Activated CD4-positive, alpha-beta T cell treated with anti-CD3 and anti-CD28 coated beads, Interleukin-2, Interleukin-6, amounts not matched to agents 100 ng/mL and 50 ng/mL, durations not matched to agents 16 hours and 8 hours (primary cell): ENCODE data around the gene AQP5.

Experiments
- DNase-seq: peaks from one replicate; pipeline ENCODE4 v3.0.0-alpha.2; 2020

Gene AQP5

DNA sequence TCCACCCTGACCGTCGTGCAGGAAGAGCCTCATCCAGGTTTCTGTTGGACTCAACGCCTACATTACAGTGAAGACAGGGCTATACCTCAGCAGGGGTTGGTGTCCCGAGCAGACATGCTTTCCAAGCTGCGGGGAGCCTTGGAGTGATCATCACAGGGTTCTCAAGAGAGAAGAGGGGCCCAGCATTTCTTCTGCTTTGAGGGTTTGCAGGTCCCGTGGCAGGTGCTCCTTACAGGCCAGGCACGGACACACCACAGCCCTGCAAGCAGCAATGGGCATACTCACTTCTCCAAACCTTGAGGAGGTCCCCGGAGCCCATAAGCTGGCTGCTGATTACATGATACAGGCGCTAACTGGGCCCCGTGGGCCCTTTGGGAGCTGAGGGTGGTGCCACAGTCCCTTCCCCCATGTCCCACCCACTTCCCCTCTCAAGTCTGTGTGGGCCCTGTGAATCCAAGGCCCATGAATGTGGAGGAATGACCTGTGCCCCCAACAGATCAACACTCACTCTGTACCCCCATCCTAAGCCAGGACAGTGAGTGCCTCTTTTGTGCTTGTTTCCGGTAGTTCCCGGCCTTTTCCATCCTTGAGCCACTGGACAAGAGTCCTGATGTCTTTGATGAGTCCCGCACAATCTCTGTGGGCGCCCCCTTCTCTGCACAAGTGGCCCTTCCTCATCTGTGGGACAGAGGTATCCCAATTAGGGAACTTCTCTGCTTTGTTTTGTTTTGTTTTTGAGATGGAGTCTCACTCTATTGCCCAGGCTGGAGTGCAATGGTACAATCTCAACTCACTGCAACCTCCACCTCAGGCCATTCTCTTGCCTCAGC is 10.0 kb upstream of the AQP5 start:
- DNase-seq: no peak

DNA sequence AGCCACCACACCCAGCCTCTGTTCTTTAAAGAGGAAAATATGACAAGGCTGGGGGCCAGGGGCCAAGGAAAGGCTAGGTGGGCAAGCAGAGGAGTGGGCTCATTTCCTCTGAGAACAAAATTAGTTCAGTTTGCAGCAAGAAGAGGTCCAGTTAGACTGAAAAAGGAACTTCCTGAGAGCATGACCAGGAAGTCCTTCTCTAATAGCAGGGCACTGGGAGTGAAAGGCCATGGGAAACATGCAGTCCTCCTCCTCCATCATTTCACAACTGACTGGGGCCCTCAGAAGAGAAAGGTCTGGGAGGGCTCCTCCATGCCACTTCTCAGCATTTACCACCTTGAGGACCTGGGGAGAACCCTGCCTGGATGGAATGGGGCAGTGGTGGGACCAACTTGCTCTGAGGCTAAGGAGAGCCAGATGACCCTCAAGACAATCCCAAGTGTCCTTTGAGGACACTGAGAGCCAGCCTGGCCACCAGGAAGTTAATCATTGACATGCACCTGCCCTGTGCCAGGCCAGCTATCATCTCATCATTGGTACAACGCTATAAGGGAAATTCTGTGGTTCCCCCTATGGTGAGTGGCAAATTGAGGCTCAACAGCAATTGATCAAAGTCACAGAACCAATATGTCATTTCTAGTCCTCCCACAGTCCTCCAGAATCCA is 9.1 kb upstream of the AQP5 start:
- DNase-seq: no peak

DNA sequence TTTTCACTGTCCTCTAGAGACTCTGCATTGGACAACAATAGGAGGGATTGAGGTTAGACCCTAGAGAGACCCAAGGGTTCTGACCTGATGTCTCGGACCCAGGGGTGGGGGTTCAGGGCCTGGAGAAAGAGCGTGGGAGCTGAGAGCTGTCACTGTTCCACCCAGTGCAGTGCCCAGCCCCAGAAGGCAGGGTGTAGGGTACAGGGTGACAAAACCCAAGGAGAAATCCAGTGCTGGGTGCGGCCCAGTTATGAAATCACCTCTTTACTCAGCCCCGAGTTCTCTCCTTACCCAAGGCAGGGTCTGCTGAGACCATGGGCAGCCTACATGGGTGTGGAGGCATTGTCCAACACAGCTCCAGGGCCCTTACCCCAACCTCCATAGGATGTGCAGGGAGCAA is 8.5 kb upstream of the AQP5 start:
- no peak for DNase-seq

DNA sequence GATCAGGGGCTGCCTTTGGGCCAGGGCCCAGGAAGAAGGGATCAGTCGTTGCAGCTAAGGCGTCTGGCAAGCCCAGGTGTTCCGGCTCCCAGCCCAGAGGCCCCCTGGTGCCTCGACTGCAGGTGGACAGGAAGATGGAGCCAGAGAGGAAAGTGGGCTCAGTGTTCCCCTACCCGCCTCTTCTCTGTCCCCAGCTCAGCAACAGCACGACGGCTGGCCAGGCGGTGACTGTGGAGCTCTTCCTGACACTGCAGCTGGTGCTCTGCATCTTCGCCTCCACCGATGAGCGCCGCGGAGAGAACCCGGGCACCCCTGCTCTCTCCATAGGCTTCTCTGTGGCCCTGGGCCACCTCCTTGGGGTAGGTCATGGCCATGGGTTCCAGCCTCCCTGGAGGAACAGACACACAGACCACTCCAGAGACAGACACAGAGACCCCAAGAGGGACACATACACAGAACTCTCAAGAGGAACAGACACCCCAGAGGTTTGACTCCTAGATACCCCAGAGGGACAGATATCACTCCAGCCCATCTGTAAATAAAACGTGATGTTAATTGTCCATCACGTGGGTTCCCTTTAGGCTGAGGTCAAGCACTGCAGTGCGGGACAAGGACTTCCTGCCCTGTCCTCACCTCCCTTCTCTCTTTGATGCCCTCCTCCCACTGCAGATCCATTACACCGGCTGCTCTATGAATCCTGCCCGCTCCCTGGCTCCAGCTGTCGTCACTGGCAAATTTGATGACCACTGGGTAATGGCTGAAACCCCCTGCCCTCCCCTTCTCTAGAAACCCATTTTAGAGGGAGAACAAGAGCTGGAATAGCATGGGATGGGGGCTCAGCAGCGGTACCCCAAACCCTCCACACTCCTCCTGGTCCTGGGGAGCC is 7.5 kb upstream of the AQP5 start:
- no peak for DNase-seq

DNA sequence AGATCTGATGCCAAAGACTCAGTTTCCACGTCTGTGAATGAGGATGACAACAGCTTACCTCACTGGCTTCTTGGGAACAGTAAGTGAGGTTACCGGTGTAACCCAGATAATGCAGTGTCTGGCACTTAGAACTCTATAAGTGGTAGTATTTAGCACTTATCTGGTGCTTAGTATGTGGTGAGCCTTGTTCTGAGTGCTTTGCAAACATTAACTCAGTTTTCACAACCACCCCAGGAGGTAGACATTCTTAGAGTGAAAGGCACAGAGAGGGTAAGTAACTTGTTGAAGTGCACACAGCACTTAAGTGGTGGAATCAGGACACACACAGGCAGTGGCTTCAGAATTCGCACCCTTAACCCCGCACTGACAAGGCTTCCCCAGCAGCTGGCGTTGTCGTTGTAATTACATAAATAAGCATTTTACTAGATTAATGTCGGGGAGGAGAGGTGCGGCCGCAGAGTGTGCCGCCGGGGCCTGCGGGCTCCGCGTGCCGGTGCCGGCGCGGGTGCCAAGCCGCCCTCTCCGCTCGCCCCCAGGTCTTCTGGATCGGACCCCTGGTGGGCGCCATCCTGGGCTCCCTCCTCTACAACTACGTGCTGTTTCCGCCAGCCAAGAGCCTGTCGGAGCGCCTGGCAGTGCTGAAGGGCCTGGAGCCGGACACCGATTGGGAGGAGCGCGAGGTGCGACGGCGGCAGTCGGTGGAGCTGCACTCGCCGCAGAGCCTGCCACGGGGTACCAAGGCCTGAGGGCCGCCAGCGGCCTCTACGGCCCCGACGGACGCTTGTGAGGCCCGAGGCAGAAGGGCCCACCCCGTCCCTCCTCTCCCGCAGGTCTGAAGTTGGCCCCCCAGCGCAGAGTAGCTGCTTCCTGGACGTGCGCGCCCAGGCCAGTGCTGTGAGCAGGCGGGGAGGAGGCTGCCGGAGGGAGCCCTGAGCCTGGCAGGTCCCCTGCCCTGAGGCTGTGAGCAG is 6.5 kb upstream of the AQP5 start:
- no peak for DNase-seq

DNA sequence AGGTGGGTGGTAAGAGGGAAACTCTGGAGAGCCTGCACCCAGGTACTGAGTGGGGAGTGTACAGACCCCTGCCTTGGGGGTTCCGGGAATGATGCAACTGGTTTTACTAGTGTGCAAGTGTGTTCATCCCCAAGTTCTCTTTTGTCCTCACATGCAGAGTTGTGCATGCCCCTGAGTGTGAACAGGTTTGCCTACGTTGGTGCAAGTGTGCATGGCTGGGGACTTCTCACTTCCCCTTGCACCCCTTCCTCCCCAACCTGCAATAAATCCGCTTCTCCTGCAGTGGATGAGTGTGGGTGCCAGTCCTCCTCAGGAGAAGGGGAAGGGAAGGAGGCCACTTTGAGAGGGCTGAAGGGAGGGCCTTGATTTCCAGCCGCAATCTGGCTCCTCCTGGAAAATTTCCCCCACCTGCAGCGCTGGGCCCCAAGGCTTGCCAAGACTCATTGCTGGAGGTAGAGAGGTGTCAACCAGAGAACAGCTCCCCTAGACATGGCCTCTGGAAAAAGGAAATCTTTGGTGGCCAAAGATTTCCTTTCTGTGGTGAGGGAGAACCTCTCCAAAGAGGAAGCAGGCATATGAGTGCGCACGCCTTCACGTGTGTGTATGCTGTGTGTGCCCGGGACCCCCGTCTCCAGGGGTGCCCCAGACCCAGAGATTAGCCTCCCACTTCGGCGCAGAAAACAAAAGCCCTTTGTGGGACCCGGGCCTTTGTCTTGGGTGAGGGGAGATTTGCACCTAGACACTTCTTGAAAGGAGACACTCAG is 5.6 kb upstream of the AQP5 start:
- no peak for DNase-seq

DNA sequence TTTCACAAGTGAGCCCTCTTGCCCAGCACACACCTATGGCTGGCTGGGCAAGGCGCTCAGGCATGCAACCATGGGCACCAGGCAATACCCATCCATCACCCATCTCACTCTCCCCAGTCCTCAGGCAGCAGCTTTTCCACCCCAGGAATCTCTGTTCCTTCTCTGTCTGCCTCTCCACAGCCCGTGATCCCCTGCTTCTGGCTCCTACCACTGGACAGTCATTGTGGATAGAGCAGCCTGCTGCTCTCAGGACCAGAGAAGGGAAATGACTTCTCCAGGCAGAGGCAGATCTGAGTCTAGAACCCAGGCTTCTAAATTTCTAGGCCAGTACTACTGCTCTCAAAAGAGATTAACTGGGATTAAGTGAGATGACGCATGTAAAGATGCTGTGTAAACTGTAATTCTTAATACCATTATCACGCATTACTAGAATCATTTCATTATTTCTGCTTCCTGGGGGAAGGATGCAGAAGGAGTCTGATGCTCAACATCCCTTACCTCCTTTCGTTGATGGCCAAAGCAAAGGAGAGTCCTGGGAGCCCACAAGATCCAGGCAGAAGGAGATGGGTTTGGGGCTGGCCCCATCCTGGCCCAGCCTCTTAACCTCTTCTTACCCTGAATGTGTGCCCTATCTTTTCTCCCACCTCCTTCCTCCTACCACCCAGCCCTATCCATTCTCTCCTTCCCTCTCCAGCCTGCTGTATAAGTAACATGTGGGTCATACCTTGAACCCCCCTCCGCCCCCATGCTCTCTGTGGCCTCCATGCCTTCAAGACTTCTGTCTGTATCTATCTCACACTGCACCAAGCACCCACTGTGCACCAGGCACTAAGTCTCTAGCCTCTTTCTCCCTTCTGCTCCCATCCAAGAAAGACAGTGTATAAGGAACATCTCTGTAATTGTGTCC is 4.8 kb upstream of the AQP5 start:
- DNase-seq: no peak

DNA sequence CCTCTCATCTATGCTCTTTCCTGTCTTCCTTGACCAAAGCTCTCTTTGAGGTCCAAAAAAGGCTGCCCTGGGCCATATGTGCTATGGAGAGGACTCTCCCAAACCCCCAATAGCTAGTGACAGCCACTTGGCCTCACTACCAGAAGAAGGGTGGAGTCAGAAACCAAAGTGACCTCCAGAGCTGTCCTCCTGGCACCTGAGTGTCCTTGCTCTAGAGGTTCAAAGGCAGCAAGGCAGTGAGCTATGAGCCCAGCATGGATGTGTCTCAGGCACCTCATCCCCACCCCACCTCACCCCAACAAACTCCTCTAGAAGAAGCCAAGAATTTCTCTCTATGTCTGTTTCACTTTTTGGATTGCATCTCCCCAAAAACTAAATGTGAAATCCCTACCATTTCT is 4.1 kb upstream of the AQP5 start:
- no peak for DNase-seq

DNA sequence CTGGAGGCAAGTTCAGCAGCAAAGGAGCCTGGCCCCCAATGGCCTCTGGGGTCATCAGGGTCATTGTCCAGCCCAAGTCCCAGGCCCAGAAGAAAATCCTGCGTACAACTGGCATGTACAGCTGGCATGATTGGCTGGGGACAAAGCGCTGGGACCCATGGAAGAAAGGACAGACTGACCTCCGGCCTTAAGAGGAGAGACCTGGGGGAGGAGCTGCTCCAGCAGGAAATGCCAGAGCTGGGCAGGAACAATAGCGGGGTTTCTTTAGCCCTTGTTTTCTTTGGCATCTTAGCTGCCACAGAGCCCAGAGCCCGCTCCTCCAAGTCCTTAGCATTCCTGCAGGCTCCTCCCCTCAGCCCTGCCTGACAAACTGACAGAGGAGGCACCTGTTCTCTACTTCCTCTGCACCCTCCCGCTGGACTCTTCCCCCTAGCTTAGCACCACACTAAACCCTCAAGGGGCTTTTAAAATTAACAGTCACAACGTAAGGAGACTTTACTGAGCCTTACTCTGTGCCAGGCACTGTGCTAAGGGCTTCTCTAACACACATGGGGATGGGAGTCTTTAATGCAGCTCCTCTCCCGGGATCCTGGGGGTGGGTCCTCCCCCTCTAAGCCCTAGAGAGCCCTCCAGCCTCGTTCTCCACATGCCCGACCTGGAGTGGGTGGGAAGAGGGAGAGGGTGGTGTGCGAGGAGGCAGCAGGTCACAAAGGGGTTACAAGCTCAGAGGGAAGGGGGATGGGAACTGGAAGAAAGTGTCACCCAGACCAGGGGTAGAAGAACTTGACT is 1.8 kb upstream of the AQP5 start:
- no peak for DNase-seq

DNA sequence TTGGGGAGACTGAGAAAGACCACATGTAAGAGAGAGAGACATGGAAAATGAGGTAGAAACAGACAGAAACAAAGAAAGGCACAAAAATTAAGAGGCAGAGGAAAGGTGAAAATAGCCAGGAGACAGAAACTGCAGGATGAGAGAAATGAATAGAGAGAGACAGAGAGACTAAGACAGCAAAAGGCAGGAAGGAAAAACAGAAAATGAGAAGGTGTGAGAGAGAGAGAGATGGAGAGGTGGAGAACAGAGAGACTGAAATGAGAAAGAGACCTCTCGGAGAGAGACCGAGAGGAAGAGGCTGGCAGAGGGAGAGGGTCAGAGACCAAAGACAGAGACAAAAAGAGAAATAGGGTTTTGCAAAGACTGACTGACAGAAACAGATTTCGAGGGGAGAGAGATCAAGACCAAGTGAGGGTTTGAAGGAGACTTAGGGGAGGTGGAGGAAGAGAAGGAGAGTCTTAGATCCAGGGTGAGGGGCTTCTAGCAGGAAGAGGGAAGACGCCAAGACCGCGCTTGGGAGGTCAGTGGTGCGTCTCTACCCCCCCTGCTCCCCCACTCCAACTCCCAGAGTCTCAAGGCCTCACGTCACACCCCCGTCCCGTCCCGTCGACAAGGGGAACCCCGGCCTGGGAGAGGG is 1.1 kb upstream of the AQP5 start:
- DNase-seq: no peak

DNA sequence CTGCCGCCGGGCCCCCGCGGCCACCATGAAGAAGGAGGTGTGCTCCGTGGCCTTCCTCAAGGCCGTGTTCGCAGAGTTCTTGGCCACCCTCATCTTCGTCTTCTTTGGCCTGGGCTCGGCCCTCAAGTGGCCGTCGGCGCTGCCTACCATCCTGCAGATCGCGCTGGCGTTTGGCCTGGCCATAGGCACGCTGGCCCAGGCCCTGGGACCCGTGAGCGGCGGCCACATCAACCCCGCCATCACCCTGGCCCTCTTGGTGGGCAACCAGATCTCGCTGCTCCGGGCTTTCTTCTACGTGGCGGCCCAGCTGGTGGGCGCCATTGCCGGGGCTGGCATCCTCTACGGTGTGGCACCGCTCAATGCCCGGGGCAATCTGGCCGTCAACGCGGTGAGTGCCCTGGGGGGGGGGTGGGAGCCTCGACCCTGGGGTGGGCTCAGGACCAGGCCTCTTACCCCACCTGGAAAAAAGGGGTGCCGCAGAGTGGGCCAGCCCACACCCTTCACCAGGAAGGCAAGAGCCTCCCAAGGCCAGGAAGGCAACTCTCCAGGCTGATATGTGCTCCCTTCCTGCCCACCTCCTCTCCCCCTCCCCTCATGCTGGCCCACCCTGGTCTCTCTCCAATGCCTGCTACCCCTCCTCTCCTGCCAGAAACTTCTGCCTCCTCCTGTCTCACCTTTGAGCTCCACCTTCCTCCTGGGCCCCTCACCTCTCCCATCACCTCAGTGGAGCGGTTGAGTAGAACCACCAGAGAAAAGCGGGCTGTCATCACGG is 507 bp downstream of the AQP5 start:
- DNase-seq: no peak

DNA sequence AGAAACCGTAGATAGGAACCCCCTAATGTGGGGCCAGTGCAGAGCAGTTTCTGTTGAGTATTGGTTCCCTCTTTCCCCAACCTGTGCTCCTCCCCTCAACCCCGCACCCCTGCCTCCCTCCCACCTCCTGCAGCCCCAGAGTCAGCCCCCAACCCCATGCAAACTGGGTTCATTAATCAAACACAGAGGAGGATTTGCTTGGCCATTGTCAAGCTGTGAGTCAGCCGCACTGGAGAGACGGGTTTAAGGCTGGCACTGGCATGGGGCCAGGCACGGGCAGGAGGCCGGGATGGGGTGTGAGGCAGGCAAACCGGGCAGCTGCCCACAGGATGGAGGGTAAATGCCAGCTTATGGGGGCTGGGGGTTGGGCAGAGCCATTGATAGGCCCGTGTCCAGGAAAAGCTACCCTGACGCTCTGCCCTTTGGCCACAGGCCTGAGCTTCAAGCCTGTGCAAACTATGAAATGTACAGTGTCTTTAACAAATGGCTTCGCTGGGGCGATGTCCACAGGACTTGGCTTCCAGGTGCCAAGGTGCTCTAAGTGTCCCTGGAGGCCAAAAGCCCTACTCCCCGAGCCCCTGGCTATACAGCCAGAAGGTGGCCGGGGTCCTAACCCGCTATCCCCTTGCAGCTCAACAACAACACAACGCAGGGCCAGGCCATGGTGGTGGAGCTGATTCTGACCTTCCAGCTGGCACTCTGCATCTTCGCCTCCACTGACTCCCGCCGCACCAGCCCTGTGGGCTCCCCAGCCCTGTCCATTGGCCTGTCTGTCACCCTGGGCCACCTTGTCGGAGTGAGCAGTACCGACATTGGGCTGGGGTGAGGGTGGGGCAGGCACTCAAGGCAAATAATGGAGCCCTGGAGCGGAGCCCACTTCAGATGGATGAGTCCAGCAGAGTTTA is 1.4 kb downstream of the AQP5 start:
- DNase-seq: no peak

DNA sequence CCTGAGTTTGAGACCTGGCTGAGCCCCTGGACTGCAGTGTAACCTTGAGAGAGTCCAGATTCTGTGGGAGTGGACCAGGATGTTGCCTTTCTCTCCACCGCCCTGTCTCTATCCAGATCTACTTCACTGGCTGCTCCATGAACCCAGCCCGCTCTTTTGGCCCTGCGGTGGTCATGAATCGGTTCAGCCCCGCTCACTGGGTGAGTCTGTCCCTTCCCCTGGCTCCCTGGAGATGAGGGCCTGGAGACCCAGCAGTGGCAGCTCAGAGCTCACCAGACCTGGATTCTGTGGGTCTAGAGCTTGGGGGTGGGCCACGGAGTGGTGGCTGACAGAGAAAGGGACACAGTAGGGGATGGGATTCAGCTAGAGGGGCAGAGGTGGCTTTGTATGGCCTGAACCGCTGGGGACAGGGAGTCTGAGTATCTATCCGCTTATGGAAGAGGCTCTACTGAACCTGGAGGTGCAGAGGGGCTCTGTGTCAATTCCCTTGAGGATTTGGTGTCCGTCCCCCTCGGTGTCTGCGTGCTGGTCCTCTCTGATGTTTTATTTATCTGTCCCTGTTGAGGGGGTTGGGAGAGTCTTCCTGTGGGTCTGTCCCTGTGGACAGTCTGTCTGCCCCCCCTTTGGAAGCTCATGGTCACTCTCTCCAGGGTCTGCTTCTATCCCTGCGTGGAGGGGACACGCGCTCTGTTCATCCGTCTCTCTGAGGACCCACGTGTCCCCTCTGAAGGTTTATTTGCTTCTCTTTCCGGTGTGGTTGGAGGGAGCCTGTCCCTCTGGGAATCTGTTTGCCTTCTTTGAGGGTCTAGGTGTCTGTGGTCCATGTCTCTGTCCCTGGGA is 2.5 kb downstream of the AQP5 start:
- no peak for DNase-seq

DNA sequence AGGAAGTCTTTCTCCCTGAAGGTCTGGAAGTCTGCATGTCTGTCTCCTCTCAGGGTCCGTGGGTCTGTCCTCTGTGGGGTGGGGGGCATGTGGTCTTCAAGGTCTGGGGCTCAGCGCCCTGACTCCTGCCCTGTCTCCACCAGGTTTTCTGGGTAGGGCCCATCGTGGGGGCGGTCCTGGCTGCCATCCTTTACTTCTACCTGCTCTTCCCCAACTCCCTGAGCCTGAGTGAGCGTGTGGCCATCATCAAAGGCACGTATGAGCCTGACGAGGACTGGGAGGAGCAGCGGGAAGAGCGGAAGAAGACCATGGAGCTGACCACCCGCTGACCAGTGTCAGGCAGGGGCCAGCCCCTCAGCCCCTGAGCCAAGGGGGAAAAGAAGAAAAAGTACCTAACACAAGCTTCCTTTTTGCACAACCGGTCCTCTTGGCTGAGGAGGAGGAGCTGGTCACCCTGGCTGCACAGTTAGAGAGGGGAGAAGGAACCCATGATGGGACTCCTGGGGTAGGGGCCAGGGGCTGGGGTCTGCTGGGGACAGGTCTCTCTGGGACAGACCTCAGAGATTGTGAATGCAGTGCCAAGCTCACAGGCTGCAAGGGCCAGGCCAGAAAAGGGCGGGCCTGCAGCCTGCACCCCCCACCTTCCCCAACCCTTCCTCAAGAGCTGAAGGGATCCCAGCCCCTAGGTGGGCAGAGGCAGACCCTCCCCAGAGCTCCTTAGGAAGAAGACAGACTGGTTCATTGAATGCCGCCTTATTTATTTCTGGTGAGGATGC is 3.4 kb downstream of the AQP5 start:
- no peak for DNase-seq

DNA sequence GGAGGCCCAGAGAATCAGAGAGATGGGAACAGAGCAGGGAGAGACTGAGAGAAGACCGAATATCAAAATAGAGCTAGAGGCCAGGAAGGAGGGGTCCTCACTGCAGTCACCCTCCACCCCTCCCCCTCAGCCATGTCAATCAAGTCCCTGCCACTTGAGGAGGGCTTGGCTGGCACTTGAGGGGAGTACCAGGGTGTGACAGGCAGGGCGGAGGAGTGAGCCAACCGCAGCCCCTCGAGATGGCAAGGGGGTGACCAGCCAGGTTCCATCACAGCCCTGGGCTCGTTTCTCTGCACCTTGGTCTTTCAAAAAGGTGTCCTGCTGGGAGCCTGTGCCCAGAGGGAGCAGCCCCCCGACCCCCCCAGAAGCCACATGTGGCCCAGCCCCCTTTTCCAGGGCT is 4.2 kb downstream of the AQP5 start:
- DNase-seq: no peak
